ENCODE measurements around the gene AP5M1. TPM values are rescaled to one million over a fixed set of nuclear protein-coding genes. Genes with fewer than 3 reads are reported as not detected.

AP5M1 gene
- total and polyA plus RNA-seq, 4 experiments from 2014 or later: 39.0 to 57.5 (median 48.8) TPM

DNA sequence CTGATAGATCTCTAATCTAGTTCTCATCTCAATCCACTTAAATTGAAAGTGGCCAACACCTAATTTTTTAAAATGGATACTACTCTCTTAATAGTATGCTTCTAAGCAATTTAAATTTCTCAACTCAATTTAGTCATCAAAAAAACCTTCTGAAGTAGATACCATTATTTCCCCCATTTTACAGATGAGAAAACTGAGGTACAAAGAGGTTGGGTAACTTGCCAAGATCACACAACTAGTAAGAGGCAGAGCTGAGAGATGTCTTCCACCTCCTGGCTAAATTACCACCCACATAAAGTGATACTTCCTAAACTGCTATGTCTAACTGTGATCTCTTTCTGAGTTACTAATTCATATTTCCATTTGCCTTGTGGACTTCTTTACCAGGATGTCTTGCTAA, 6.7 kb upstream of the AP5M1 start:
- no peaks in the 10 kb centered on the region for H3K27me3 Mint-ChIP-seq
- H3K36me3 ChIP-seq (ENCODE audit: insufficient read depth, low read length): no peaks in the 10 kb centered on the region
- peaks cover 38 to 62% (median 46%) of the 10 kb centered on the region in 4 donors for H3K4me1 Mint-ChIP-seq
- H3K27ac Mint-ChIP-seq: no peak overlapping the region
- no peak overlapping the region for H3K4me3 ChIP-seq (ENCODE audit: low read length in 2 of 2)
- intact Hi-C loops (cut with micrococcal nuclease): no loop called here
- H3K9me3 ChIP-seq (ENCODE audit: control insufficient read depth in 1 of 2, low read length in 2 of 2): no peaks in the 10 kb centered on the region
- no peak for DNase-seq
- no peak overlapping the region for H3K27ac ChIP-seq (ENCODE audit: low read depth, low read length)
- H3K36me3 Mint-ChIP-seq: peaks cover 10 to 20% of the 10 kb centered on the region in 2 donors
- ChIA-PET POLR2A (ENCODE audit: partially characterized antibody) (no interaction called here), CTCF (ENCODE audit: partially characterized antibody) (no interaction called here)
- H3K4me1 ChIP-seq (ENCODE audit: insufficient read depth, low read length): peaks cover 16% of the 10 kb centered on the region
- H3K4me3 Mint-ChIP-seq: no peak overlapping the region
- H3K9me3 Mint-ChIP-seq: peaks cover 0 to 3% (median 0%) of the 10 kb centered on the region in 8 donors
- no peaks in the 10 kb centered on the region for H3K27me3 ChIP-seq (ENCODE audit: insufficient read depth, low read length)

DNA sequence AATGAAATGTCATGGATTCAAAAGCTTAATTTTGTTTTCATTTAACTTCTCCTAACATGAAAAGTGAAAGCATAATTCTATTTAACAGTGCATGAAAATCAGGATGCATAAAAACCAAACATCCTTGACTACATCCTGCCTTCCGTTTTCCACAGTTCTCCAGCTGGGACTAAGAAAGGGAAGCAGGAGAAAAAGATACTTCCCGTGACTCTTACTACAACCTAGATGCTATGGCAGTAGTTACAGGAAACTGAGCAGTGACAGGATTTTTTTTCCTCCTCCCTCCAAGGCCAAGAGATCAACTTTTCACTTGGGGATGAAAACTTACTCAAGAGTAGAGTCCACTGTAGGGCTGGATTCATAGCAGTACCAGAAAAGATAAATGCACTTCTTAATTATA, 2.7 kb upstream of the AP5M1 start:
- H3K27me3 ChIP-seq (ENCODE audit: insufficient read depth, low read length): no peaks in the 10 kb centered on the region
- no peak for DNase-seq
- CTCF ChIA-PET (ENCODE audit: partially characterized antibody): no interaction called here
- intact Hi-C loops (cut with micrococcal nuclease): loop anchor here (5.0 kb wide), 2 partner anchors 44 to 931 kb away; no protein-coding TSS in a partner anchor
- Mint-ChIP-seq H3K27me3 (no peaks in the 10 kb centered on the region), H3K4me3 (peak overlapping the region in 1 of 8 donors; percentile 27), H3K36me3 (peaks cover 1 to 14% of the 10 kb centered on the region in 2 donors), H3K9me3 (peaks cover 0 to 4% (median 0%) of the 10 kb centered on the region in 8 donors), H3K4me1 (peaks cover 44 to 77% (median 63%) of the 10 kb centered on the region in 4 donors), H3K27ac (peak overlapping the region in 1 of 7 donors; percentile 7)
- H3K9me3 ChIP-seq (ENCODE audit: control insufficient read depth in 1 of 2, low read length in 2 of 2): no peaks in the 10 kb centered on the region
- H3K36me3 ChIP-seq (ENCODE audit: insufficient read depth, low read length): no peaks in the 10 kb centered on the region
- POLR2A ChIA-PET (ENCODE audit: partially characterized antibody): no interaction called here
- no peak overlapping the region for H3K27ac ChIP-seq (ENCODE audit: low read depth, low read length)
- H3K4me3 ChIP-seq (ENCODE audit: low read length in 2 of 2): no peak overlapping the region
- H3K4me1 ChIP-seq (ENCODE audit: insufficient read depth, low read length): peaks cover 38% of the 10 kb centered on the region

DNA sequence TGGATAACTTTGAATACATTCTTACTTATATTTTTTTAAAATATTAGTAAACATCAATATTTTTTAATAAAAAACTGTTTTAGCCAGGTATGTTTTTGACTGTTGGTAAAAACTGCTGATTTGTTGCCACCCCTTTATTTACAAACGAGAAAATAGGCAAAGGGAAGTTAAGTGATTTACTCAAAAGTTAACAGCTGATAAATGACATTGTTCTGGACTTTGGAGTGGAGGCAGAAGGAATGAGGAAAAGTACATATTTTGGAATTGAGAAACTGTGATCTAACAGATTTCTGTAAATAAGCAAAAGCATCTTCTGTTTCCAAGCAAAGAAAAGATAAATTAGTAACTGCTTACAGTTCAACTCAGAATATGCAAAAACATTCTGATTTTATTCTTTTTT, 4.5 kb downstream of the AP5M1 start:
- Mint-ChIP-seq H3K4me3 (no peak overlapping the region), H3K36me3 (peaks cover 17 to 38% of the 10 kb centered on the region in 2 donors), H3K9me3 (peaks cover 0 to 4% (median 0%) of the 10 kb centered on the region in 8 donors), H3K27me3 (no peaks in the 10 kb centered on the region), H3K27ac (no peak overlapping the region), H3K4me1 (peaks cover 25 to 52% (median 37%) of the 10 kb centered on the region in 4 donors)
- Histone ChIP-seq H3K4me1 (ENCODE audit: insufficient read depth, low read length) (peaks cover 29% of the 10 kb centered on the region), H3K4me3 (ENCODE audit: low read length in 2 of 2) (no peak overlapping the region), H3K36me3 (ENCODE audit: insufficient read depth, low read length) (peaks cover 12% of the 10 kb centered on the region), H3K27me3 (ENCODE audit: insufficient read depth, low read length) (no peaks in the 10 kb centered on the region), H3K9me3 (ENCODE audit: control insufficient read depth in 1 of 2, low read length in 2 of 2) (no peaks in the 10 kb centered on the region), H3K27ac (ENCODE audit: low read depth, low read length) (no peak overlapping the region)
- no peak for DNase-seq
- ChIA-PET POLR2A (ENCODE audit: partially characterized antibody) (no interaction called here), CTCF (ENCODE audit: partially characterized antibody) (no interaction called here)
- intact Hi-C loops (cut with micrococcal nuclease): no loop called here

DNA sequence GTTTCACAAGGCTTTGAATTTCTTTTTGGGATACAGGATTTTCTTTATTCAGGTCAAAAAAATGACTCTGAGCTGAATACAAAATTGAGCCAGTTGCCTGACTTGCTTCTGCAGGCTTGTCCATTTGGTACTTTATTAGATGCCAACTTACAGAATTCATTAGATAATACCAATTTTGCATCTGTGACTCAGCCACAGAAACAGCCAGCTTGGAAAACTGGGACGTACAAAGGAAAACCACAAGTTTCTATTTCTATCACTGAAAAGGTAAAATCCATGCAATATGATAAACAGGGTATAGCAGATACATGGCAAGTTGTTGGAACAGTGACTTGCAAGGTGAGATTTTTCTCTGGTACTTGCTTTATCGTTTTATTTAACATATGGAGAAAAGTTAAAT, 5.8 kb downstream of the AP5M1 start:
- Mint-ChIP-seq H3K4me3 (no peak overlapping the region), H3K9me3 (peaks cover 0 to 3% (median 0%) of the 10 kb centered on the region in 8 donors), H3K27me3 (no peaks in the 10 kb centered on the region), H3K27ac (no peak overlapping the region), H3K36me3 (peaks cover 22 to 38% of the 10 kb centered on the region in 2 donors), H3K4me1 (peaks cover 28 to 44% (median 35%) of the 10 kb centered on the region in 4 donors)
- Histone ChIP-seq H3K36me3 (ENCODE audit: insufficient read depth, low read length) (peaks cover 12% of the 10 kb centered on the region), H3K4me1 (ENCODE audit: insufficient read depth, low read length) (peaks cover 29% of the 10 kb centered on the region), H3K9me3 (ENCODE audit: control insufficient read depth in 1 of 2, low read length in 2 of 2) (no peaks in the 10 kb centered on the region), H3K4me3 (ENCODE audit: low read length in 2 of 2) (no peak overlapping the region), H3K27ac (ENCODE audit: low read depth, low read length) (no peak overlapping the region), H3K27me3 (ENCODE audit: insufficient read depth, low read length) (no peaks in the 10 kb centered on the region)
- intact Hi-C loops (cut with micrococcal nuclease): no loop called here
- DNase-seq: no peak
- CTCF ChIA-PET (ENCODE audit: partially characterized antibody): no interaction called here
- POLR2A ChIA-PET (ENCODE audit: partially characterized antibody): no interaction called here

DNA sequence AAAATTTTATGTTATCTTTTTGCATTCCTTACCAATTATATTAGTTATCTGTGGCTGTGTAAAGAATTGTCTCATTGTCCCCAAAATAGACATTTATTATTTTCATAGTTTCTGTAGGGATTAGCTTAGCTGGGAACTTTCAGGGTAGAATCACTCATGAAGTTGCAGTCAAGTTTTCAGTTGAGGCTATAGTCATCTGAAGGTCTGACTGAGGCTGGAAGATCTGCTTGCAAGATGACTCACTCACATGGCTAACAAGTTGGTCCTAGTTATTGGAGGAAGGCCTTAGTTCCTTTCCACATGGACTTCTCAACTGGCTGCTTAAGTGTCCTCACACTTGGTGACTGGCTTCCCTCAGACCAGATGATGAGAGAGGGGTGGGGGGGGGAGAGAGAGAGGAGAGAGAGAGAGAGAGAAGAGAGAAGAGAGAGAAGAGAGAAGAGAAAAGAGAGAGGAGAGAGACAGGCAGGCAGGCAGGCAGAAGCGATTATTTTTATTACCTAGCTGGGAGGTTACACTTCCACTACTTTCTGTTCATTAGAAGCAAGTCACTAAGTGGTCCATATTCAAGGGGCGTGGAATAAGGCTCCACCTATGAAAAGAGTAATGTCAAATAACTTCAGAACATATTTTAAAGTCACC, 6.4 kb downstream of the AP5M1 start:
- peaks cover 26% of the 10 kb centered on the region for H3K4me1 ChIP-seq (ENCODE audit: insufficient read depth, low read length)
- H3K36me3 Mint-ChIP-seq: peaks cover 25 to 41% of the 10 kb centered on the region in 2 donors
- peaks cover 25 to 39% (median 31%) of the 10 kb centered on the region in 4 donors for H3K4me1 Mint-ChIP-seq
- no peak overlapping the region for H3K27ac ChIP-seq (ENCODE audit: low read depth, low read length)
- H3K27ac Mint-ChIP-seq: peak overlapping the region in 2 of 7 donors; percentile 15 to 43
- peaks cover 0 to 3% (median 0%) of the 10 kb centered on the region in 8 donors for H3K9me3 Mint-ChIP-seq
- H3K27me3 Mint-ChIP-seq: no peaks in the 10 kb centered on the region
- no peak overlapping the region for H3K4me3 ChIP-seq (ENCODE audit: low read length in 2 of 2)
- POLR2A ChIA-PET (ENCODE audit: partially characterized antibody): no interaction called here
- intact Hi-C loops (cut with micrococcal nuclease): no loop called here
- H3K9me3 ChIP-seq (ENCODE audit: control insufficient read depth in 1 of 2, low read length in 2 of 2): no peaks in the 10 kb centered on the region
- CTCF ChIA-PET (ENCODE audit: partially characterized antibody): no interaction called here
- H3K4me3 Mint-ChIP-seq: no peak overlapping the region
- H3K36me3 ChIP-seq (ENCODE audit: insufficient read depth, low read length): peaks cover 12% of the 10 kb centered on the region
- H3K27me3 ChIP-seq (ENCODE audit: insufficient read depth, low read length): no peaks in the 10 kb centered on the region
- DNase-seq: no peak

DNA sequence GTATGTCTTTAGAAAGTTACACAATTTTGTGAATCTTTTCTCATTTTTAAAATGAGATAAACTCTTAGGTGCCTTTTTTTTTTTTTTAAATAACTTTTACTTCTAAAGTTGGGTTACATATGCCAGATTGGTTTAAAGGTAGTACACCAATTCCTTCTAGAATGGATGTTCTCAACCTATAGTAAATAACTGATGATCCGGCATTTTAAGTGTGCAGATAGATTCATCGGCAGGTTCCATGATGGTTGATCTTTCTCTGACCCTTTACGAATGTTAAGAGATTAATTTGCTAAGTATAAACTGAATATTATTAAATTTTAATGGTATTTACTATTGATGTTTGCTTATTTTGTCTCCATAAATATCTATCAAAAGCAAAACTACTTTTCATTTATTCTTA, 8.3 kb downstream of the AP5M1 start:
- Mint-ChIP-seq H3K4me1 (peaks cover 10 to 19% (median 14%) of the 10 kb centered on the region in 4 donors), H3K4me3 (no peak overlapping the region), H3K27me3 (no peaks in the 10 kb centered on the region), H3K36me3 (peaks cover 30 to 53% of the 10 kb centered on the region in 2 donors), H3K9me3 (peaks cover 0 to 3% (median 0%) of the 10 kb centered on the region in 8 donors), H3K27ac (no peak overlapping the region)
- intact Hi-C loops (cut with micrococcal nuclease): no loop called here
- Histone ChIP-seq H3K4me3 (ENCODE audit: low read length in 2 of 2) (no peak overlapping the region), H3K27ac (ENCODE audit: low read depth, low read length) (no peak overlapping the region), H3K27me3 (ENCODE audit: insufficient read depth, low read length) (no peaks in the 10 kb centered on the region), H3K4me1 (ENCODE audit: insufficient read depth, low read length) (peaks cover 7% of the 10 kb centered on the region), H3K36me3 (ENCODE audit: insufficient read depth, low read length) (peaks cover 22% of the 10 kb centered on the region), H3K9me3 (ENCODE audit: control insufficient read depth in 1 of 2, low read length in 2 of 2) (no peaks in the 10 kb centered on the region)
- ChIA-PET POLR2A (ENCODE audit: partially characterized antibody) (no interaction called here), CTCF (ENCODE audit: partially characterized antibody) (interaction anchor here (1.1 kb wide), 1 partner anchor 8 kb away, joined by 3 read pairs; the partner anchor contains the start of genes AP5M1 and EXOC5)
- no peak for DNase-seq

DNA sequence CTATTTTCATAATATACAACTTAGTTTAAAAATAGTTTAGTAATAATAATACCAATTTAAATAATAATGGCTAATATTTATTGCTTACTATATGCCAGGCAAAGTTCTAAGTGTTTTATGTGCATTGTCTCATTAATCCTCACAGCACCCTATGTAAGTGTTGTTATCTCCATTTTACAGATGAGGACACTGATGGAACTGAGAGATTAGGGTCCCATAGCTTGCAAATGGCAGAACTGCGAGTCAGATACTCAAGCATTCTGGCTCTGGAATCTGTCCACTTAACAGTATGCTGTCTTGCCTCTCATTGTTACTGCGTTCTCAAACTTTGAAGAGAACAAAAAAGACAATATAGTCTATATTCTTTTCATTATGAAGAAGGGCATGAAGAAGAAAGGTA, 19.0 kb downstream of the AP5M1 start:
- Mint-ChIP-seq H3K27me3 (no peaks in the 10 kb centered on the region), H3K27ac (no peak overlapping the region), H3K36me3 (peaks cover 23 to 59% of the 10 kb centered on the region in 2 donors), H3K9me3 (no peaks in the 10 kb centered on the region), H3K4me1 (no peaks in the 10 kb centered on the region), H3K4me3 (no peak overlapping the region)
- CTCF ChIA-PET (ENCODE audit: partially characterized antibody): no interaction called here
- peaks cover 27% of the 10 kb centered on the region for H3K36me3 ChIP-seq (ENCODE audit: insufficient read depth, low read length)
- intact Hi-C loops (cut with micrococcal nuclease): no loop called here
- no peak overlapping the region for H3K27ac ChIP-seq (ENCODE audit: low read depth, low read length)
- POLR2A ChIA-PET (ENCODE audit: partially characterized antibody): no interaction called here
- H3K4me1 ChIP-seq (ENCODE audit: insufficient read depth, low read length): no peaks in the 10 kb centered on the region
- no peak for DNase-seq
- no peak overlapping the region for H3K4me3 ChIP-seq (ENCODE audit: low read length in 2 of 2)
- H3K9me3 ChIP-seq (ENCODE audit: control insufficient read depth in 1 of 2, low read length in 2 of 2): no peaks in the 10 kb centered on the region
- H3K27me3 ChIP-seq (ENCODE audit: insufficient read depth, low read length): no peaks in the 10 kb centered on the region

Measured in CD4-positive, alpha-beta memory T cell (primary cell).